DMS53 treated with DMSO at 0.1 percent for 48 hours (cell line): ENCODE measurements around the gene GZMM.

Experiments
- DNase-seq: peaks from one replicate; lab custom pipeline; 2025; ENCODE audit not compliant: unreplicated experiment; lab: John Stamatoyannopoulos, UW

Gene GZMM

DNA sequence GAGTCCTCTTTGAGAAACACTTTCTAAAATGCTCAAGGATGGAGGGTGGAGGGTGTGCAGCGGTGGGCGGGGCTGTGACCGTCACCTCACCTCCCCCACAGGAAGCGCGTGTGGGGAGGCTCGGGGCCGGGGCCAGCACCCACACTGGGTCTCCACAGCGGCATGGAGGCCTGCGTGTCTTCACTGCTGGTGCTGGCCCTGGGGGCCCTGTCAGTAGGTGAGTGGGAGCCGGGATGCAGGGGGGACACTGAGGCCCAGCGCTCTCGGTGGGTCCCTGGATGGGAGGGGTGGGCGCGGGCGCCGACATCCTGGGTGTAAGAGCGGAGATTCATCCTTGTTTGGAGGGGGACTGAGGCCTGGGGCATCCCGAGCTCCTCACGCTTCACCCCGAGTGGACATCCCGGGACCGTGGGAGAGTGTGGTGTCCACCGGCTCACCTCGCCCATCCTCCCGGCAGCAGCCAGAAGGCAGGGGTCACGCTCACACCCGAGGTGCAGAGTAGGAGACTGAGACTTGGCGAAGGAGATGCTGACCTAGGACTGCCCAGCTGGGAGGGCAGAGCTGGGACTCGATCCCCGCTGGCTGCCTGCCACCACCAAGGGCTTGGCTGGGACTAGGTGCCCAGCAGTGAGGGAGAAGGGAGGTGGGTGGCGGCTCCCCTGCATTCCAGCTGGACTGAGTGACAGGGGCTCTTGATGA lies at the start of gene GZMM:
GZMM (plus strand) TSS at position 144 of the 699 bp plus-strand sequence; CDS start at position 163, 19 bp downstream.
- no peak for DNase-seq

DNA sequence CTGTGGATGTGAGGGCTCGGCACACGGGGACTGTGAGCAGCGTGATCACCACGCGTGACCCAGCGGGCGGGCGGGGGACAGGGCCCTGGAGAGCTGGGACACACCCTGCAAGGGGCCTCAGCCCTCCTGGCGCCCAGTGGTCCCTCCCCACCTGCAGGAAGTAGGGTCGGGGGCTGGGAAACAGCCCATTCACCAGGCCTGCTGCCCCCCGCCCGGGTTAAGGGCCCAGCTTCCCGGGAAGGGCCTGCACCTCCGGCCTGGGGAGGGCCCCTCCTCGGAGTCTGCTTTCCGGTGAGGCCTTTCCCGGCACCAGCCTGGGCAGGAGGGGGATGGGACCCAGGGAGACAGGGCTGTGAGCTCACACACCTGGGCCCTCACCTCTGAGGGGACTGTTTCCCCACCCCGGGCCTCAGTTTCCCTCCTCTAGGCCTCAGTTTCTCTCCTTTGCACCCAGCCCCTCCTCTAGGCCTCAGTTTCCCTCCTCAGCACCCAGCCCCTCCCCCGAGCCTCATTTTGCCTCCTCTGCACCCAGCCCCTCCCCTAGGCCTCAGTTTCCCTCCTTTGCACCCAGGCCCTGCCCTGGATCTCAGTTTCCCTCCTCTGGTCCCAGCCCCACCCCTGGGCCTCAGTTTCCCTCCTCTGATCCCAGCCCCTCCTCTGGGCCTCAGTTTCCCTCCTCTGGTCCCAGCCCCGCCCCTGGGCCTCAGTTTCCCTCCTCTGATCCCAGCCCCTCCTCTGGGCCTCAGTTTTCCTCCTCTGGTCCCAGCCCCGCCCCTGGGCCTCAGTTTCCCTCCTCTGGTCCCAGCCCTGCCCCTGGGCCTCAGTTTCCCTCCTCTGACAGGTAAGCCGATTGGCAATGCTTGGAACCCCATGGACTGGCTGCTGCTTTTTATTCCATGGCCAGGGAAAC lies 49.4 kb upstream of the GZMM start:
- DNase-seq, result no peak

DNA sequence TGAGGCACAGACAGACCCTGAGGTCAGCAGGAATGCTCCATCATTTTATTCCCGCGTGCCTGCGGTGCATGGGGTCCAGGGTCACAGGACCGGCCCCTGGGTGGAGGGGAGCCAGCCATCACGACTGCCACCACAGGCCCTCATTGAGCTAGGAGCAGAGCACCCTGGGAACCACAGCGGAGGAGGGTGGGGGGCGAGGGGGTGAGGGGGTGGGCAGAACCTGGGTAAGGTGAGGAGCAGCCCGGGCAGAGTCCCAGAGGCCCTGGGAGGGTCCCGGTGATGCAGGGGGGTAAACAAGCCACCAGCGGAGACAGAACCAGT lies 48.8 kb upstream of the GZMM start:
- DNase-seq, result no peak

DNA sequence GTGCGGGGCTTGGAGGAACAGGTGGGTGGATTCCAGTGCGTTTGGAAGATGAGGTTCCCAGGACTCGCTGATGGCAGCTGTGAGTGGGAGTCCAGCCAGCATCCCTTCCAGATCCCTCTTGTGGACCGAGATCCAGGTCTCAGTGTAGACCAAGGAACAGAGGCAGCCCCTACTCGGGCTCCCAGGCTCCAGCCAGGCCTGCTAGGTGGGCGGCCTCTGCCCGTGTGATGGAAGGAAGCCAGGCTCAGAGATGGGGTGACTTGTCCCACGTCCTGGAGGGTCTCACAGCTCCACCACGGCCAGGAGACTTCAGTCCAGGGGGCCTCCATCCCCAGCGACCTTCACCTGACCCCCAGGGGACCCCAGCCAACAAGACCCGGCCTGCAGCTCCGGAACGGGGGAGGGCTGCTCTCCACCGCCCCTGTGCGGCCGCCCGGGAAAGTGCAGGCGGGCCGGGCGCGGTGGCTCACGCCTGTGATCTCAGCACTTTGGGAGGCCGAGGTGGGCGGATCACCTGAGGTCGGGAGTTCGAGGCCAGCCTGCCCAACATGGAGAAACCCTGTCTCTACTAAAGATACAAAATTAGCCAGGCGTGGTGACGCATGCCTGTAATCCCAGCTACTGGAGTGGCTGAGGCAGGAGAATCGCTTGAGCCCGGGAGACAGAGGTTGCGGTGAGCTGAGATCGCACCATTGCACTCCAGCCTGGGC lies 48.3 kb upstream of the GZMM start:
- DNase-seq, result no peak

- no peak for DNase-seq
Observed at GRCh38 chr19:496112-496665, 47.7 kb upstream of the GZMM start, which contains the start of gene MADCAM1. MADCAM1 (plus strand) TSS chr19:496486; CDS start chr19:496500, 14 bp downstream.

DNA sequence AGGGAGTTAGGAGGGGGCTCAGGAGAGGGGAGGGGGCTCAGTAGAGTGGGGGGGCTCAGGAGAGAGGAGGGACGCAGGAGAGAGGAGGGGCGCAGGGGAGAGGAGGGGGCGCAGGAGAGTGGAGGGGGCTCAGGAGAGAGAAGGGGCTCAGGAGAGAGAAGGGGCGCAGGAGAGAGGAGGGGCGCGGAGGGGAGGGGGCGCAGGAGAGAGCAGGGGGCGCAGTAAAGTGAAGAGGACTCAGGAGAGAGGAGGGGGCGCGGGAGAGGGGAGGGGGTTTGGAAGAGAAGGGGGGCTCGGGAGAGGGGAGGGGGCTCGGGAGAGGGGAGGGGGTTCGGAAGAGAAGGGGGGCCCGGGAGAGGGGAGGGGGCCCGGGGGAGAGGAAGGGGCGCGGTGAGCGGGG lies 46.9 kb upstream of the GZMM start:
- DNase-seq, result no peak

- DNase-seq, result no peak
Observed at GRCh38 chr19:497491-497868, 46.4 kb upstream of the GZMM start.

GRCh38 chr19:497869-498510 lies 45.9 kb upstream of the GZMM start:
- DNase-seq, result no peak

GRCh38 chr19:498511-498891 lies 45.4 kb upstream of the GZMM start:
- no peak for DNase-seq

GRCh38 chr19:498977-499623 lies 44.8 kb upstream of the GZMM start:
- no peak for DNase-seq

DNA sequence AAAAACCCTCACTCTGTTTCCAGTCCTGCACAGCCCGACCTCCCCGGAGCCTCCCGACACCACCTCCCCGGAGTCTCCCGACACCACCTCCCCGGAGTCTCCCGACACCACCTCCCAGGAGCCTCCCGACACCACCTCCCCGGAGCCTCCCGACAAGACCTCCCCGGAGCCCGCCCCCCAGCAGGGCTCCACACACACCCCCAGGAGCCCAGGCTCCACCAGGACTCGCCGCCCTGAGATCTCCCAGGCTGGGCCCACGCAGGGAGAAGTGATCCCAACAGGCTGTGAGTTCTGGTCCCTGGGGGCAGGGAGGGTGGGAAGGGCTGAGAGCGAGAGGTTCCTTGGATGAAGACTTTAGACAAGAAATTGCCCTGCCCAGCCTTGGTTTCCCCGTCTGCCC lies 42.2 kb upstream of the GZMM start:
- no peak for DNase-seq

DNA sequence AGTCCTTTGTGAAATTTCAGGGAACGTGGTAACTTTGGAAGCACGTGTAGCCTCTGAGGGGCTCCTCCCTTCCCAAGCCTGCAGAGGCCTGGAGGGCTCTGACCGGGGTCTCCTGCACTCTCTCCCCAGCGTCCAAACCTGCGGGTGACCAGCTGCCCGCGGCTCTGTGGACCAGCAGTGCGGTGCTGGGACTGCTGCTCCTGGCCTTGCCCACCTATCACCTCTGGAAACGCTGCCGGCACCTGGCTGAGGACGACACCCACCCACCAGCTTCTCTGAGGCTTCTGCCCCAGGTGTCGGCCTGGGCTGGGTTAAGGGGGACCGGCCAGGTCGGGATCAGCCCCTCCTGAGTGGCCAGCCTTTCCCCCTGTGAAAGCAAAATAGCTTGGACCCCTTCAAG lies 39.2 kb upstream of the GZMM start:
- no peak for DNase-seq

GRCh38 chr19:506404-507285 lies 37.2 kb upstream of the GZMM start:
- peak; percentile 95 for DNase-seq

DNA sequence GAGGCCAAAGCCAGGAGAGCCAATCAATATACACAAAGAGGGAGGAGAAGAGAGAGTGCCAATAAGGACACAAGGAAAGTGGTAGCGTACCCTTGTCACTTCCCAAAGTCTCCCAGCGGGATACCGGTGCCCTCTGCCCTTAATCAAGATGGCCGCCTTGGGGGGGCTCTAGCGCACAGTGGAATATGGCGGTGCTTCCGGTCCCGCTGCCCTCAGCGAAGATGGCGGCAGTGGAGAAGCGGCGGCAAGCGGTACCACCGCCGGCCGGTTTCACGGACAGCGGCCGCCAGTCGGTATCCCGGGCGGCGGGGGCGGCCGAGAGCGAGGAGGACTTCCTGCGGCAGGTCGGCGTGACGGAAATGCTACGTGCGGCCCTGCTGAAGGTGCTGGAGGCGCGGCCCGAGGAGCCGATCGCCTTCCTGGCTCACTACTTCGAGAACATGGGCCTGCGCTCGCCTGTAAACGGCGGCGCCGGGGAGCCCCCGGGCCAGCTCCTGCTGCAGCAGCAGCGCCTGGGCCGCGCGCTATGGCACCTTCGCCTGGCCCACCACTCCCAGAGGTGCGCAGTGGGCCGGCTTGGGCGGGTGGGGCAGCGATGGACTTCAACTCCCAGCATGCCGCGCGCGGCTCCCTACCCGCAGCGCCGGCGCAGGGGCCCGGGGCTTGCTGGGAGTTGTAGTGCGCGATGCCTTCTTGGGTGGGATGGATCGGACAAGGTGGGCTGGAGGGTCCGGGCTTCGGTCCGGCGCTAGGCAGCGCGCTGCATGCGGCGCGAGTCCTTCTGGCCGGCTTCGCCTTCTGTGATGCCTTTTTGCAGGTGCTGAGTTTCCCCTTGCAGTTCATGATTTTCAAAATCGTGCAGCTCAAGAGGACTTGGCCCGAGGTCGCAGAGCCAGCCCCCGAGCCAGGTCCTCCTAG lies 36.3 kb upstream of the GZMM start, which contains the start of gene TPGS1:
TPGS1 (plus strand) TSS at position 212 of the 918 bp plus-strand sequence; CDS start at position 222, 10 bp downstream.
- DNase-seq, result peak; percentile 40

GRCh38 chr19:508204-509150 lies 35.4 kb upstream of the GZMM start:
- DNase-seq, result no peak

DNA sequence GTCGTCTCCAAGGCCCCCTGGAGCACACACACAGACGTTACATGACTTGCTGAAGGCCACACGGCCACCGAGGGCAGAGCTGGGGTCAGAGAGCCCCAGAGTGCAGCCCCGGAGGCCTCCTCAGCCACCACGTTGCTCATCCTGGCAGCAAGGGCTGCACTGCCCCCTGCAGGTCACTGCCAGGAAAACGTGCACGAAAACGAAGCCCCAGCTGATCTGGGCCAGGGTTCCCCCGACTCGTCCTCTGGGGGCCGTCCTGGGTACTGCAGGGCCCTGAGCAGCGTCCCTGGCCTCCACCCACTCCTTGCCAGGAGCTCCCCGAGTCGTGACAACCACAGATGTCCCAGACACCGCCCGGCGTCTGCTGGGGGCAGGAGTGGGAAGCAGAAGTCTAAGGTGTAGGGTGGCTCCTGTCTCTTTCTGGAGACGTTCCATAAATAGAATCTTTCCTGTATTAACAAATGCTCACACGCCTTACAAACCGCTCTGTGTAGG lies 33.2 kb upstream of the GZMM start:
- DNase-seq, result peak; percentile 48
